CD4-positive, alpha-beta T cell treated with Interleukin-2 at 100 ng/mL for 4 hours (primary cell): ENCODE measurements around the gene FA2H.
"Not testable (repeated sequence)": the region's sequence is repeated elsewhere in the genome, so short reads cannot be mapped to it uniquely, and the experiment has no call there.

Source experiments
- DNase-seq: peaks from one replicate; pipeline ENCODE4 v3.0.0-alpha.2; 2020; ENCODE audit warnings: low spot score

The FA2H gene

DNA sequence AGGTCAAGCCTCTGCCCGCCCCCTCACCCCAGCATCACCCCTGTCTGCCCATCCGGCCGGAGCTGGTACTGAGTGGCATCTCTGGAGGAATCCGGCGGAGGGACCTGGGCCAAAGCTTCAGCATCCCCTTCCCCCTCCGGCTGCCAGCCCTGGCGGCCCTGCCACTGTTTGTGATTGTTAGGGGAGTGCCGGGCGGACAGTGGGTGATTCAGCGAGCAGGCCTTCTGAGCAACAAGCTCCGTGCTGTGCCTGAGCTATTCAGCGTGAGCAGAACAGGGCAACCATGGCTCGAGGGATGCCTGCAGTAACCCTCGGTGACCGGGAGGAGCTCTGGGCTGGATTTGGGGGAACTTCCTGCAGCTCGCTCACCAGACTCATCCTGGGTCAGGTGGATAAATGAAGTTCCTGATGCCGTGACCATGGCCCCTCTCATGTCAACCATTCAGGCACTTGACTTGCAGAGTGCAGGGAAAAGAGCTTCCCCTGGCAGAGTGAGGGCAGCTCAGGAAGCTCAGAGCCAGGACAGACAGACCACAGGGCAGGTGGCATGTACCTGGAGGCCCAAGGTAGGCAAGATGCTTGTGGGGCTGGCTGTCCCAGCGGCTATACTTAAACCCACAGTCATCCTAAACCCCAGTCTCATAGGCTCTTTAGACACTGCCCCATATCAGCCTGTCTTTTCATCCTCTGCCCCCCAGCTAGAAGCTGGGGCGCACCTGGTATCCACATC is 49.6 kb downstream of the FA2H start:
- no peak for DNase-seq

GRCh38 chr16:74723256-74723655 is 51.4 kb downstream of the FA2H start:
- no peak for DNase-seq

DNA sequence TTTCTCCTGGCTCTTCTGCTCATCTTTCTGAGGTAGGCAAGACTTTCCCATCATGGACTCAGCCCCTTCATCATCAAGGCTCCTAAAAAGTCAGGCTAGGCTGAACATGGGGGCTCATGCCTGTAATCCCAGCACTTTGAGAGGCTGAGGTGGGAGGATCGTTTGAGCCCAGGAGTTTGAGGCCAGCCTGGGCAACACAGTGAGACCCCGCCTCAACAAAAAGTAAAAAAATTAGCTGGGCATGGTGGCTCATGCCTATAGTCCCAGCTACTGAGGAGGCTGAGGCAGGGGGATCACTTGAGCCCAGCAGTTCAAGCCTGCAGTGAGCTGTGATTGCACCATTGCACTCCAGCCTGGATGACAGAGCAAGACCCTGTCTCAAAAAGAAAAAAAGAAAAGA is 52.5 kb downstream of the FA2H start:
- DNase-seq = not testable (repeated sequence)

GRCh38 chr16:74721716-74722115 is 52.9 kb downstream of the FA2H start:
- no peak for DNase-seq

- no peak for DNase-seq
Measured at GRCh38 chr16:74720579-74720978, 54.0 kb downstream of the FA2H start.

GRCh38 chr16:74718741-74719610 is 55.6 kb downstream of the FA2H start:
- no peak for DNase-seq

DNA sequence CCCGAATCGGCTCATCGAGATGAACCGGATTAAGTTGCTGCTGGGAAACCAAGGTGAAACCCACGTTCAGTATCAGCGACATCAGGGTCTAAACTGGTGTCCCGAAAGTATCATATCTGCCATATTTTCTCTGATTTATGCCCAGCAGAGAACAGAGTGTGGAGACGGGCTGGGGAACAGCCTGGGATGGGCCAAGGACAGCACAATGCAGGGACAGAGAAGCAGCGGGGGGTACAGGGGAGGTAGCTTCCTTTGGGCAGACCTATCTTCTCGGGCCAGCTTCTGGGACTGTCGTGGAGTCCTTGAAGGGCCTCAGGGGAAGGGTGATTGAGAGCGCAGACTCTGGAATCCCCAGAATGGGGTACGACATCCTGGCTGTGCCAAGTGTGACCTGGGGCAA is 56.5 kb downstream of the FA2H start:
- DNase-seq = no peak

DNA sequence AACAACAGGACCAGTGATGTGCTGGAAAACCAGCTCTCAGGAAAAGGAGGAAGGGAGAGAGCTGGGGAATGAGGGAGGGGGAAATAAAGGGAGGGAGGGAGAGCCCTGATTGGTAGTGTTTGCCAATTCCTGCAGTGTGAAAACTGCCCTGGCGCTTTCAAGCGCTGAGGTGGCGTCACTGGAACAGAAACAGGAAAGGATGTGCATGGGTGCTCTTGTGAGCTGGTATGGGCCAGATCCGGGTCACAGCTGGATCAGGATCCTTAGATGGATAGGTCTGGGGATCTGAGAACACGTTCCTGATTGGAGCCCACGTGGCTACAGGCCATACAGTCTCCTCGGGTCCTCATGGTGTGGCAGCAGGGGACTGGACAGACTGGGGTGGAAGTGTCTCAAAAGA is 57.3 kb downstream of the FA2H start:
- no peak for DNase-seq

- DNase-seq = no peak
Measured at GRCh38 chr16:74716355-74716754, 58.3 kb downstream of the FA2H start.

- no peak for DNase-seq
Measured at GRCh38 chr16:74713876-74714275, 60.7 kb downstream of the FA2H start.

DNA sequence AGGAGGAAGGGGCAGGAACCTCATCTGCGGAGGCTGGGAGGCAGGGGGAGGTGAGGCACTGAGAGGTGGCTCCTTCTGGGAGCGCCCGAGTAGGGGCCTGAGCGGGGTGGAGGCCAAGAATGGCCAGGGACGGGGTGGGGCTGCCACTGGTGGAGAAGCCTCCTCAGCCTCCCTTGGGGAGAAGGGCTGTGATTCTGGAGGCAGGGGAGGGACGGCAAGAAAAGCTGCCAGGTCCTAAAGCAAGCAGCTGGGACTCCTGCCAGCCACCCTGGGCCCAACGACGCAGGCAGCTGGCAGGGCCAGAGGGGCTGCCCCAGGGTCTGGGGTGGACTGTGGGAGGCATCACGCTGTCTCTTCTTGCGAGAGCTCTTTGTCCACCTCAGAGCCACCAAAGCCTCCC is 61.3 kb downstream of the FA2H start:
- DNase-seq = no peak

DNA sequence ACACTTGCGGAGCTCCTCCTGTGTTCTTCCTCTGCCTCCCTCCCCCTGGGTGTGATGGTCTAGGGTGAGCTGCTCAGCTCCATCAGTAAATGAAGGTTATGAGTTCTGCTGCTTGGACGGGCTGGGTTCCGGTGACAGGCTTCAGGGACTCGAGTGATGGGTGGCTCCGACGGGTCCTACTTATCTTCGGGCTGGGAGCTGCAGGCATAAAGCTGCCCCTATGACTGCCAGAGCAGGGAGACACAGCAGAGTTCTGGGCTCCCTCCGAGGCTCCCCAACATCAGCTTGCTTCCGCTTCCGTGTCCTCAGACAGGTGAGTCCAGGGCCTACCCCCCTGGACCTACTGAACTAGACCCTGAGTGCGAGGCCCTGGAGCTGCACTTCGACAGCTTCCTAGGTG is 62.7 kb downstream of the FA2H start:
- no peak for DNase-seq

- no peak for DNase-seq
Measured at GRCh38 chr16:74710401-74710800, 64.2 kb downstream of the FA2H start.

DNA sequence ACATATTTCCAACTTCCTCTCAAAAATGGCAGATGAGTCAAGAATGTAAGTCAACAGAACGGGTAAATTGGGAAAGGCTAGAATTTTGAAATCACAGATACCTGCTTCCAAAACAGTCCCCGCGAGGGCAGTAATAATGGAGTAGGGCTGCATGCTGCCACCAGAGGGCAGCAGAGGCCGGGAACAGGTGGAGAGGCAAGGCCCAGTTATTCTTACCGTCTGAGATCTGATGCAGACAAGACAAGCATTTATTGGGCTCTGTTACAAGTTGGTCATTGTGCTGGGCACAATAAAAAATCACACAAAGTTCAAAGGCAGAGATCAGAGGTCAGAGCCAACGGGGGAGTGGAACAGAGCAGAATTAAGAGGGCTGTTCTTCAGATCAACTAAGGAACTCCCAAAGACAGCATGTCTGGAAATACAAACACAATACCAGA is 65.2 kb downstream of the FA2H start:
- DNase-seq = peak; percentile 86

- DNase-seq = peak; percentile 56
Measured at GRCh38 chr16:74700438-74701225, 74.0 kb downstream of the FA2H start, which contains the start of gene MLKL. MLKL (minus strand) TSS chr16:74700862; CDS start chr16:74695757, 5,105 bp downstream.

DNA sequence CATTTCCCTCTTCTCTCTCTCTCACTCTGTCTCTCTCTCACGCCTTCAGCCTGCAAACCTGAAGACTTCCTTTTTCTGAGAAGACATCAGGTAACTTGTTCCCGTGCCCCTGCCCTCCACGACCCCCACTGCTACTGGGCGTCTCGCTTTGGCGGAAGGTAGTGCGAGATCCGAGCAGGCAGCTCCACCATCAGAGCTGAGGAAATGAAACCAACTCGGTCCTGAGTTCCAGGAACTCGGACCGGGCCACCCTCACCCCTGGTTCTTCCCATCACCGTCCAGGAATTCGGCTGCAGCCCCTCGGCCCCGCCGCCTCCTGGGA is 74.5 kb downstream of the FA2H start:
- DNase-seq = peak; percentile 17

DNA sequence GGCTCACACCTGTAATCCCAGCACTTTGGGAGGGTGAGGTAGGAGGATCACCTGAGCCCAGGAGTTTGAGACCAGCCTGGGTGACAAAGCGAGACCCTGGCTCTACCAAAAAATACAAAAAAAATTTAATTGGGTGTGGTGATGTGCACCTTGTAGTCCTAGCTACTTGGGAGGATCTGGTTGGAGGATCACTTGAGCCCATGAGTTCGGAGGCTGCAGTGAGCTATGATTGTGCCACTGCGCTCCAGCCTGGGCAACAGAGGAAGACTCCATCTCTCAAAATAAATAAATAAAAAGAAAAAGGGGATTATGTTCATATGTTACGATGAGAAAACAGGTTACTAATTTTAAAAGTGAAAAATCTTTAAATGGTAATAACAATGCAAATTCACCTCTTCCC is 75.0 kb downstream of the FA2H start:
- DNase-seq = peak; percentile 5

- peak; percentile 26 for DNase-seq
Measured at GRCh38 chr16:74698222-74698621, 76.4 kb downstream of the FA2H start.

DNA sequence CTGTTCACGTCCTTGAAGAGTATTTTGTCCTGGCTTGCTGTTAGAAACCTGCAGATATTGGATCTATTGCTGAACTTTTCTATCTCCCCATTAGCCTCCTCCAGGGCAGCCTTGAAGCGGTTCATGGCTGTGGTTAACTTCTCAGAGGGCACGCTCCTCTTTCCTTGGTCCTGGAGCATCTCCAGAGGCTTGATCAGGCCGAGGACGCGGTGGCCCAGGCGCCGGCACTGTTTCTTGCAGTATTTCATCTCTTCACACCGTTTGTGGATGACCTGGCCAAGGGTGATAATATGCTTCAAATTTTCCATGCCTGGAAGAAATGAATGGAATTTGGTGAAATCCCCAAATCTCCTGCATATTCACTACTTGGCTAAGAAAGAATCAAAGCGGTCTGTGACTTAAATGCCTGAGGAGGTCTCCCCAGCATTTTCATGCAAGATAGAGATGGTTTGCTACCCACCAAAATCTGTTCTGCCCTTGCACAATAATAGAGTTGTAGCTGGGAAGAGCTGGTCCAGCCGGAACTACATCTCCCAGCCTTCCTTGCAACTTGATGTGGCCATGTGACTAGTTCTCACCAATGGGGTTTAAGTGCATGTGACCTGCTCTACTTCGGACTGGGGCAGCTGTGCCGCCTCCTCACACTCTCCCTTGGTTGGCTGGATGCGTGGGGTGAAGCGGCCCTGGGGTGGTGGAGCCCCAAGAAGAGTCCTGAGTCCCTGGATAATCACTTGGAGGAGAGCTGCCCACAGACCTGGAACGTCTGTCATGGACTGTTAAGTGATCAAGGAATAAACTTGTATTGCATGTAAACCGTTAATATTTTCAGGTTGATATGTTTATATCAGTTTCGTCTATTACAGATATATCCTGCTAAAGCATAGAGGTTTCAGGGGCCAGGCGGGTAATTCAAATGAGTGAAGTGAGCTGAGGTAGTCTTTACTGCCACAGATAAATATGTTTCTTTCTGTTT is 78.9 kb downstream of the FA2H start:
- DNase-seq = peak; percentile 80

DNA sequence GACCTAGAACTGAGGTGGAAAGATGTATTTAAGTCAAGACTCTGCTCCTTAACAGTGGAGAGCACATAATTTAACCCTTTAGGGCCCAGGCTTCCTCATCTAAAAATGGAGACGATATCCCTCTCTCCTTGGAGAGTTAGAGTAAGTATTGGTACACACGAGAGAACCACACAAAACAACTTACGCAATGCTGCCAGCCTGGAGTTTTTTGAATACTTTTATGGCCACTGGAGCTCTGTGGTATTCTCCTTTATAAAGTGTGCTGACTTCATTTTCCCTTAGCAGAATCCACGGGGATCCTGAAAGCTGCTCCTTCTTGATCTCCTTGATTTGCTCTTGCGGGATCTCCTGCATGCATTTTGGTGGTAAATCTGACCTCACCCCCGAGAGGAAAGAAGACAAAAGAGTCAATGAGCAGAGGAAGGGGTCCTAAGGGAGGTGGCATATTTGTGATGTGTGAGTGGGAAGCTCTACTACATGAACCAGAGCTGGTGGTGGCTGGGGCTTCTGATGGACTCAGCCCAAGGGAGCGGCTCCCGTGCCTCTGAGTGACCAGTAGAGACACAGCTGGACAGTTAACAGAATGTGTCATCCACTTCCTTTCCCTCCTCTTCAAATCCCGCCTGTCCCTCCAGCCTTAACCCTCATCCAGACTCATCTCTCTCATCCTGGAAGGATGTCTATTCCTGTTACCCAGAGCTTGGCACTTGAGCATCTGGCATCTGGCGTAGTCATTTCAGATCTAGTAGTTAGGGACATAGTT is 83.3 kb downstream of the FA2H start:
- no peak for DNase-seq

- no peak for DNase-seq
Measured at GRCh38 chr16:74682556-74682955, 92.1 kb downstream of the FA2H start.
